Spinal cord (tissue), 10 donors: ENCODE results near the gene C9orf40. TPM values are rescaled to one million over a fixed set of nuclear protein-coding genes. Genes with fewer than 3 reads are reported as not detected.

Experiments used
- DNase-seq, 6 donors: peaks; one replicate each; pipeline versions ENCODE4 v3.0.0 to v3.0.0-alpha.2; 2013 to 2015; ENCODE audit warnings: low spot score in 6 of 6, low read depth in 4 of 6
- H3K27ac ChIP-seq: one replicate; pipeline ENCODE4 v1.5.1; 2013; ENCODE audit warnings: low read depth, low read length, control low read depth
- H3K27me3 ChIP-seq: one replicate; pipeline ENCODE4 v1.6.1; 2013; ENCODE audit warnings: low read length; ENCODE audit not compliant: control insufficient read depth, insufficient read depth
- H3K36me3 ChIP-seq: one replicate; pipeline ENCODE4 v1.6.1; 2013; ENCODE audit warnings: low read length; ENCODE audit not compliant: control insufficient read depth, insufficient read depth
- H3K4me1 ChIP-seq: one replicate; pipeline ENCODE4 v1.6.1; 2013; ENCODE audit warnings: low read length; ENCODE audit not compliant: control insufficient read depth, insufficient read depth
- H3K4me3 ChIP-seq: one replicate; pipeline ENCODE4 v1.5.1; 2013; ENCODE audit warnings: low read depth, low read length, control low read depth
- H3K9me3 ChIP-seq: one replicate; pipeline ENCODE4 v1.6.1; 2013; ENCODE audit warnings: low read length; ENCODE audit not compliant: control insufficient read depth, insufficient read depth
- WGBS: methylation state at CpG from one replicate; pipeline ENCODE4 v1.1.5; 2013; ENCODE audit warnings: missing lambda C conversion rate; ENCODE audit not compliant: insufficient coverage; 5-methylcytosine and 5-hydroxymethylcytosine counted together
- polyA plus RNA-seq, 2 donors: library from polyadenylated mRNA; unstranded; fragments of 120-200 nt; gene quantifications; one replicate each; pipeline ENCODE4 v1.2.1, GENCODE V29; 2013; ENCODE audit not compliant: insufficient read length in 2 of 2
- total RNA-seq, 2 donors: library from RNA; depleted of rRNA in 1 of 2; stranded (reverse); fragments of 120-200 nt in 1 of 2; fragments of >200 nt in 1 of 2; gene quantifications; one replicate each; pipeline versions ENCODE4 v1.2.3 to v1.2.4, GENCODE V29; 2013 to 2014
- donor health status: healthy.

The C9orf40 gene
- total and polyA plus RNA-seq, 4 donors = 4.6 to 19.4 (median 11.6) TPM

DNA sequence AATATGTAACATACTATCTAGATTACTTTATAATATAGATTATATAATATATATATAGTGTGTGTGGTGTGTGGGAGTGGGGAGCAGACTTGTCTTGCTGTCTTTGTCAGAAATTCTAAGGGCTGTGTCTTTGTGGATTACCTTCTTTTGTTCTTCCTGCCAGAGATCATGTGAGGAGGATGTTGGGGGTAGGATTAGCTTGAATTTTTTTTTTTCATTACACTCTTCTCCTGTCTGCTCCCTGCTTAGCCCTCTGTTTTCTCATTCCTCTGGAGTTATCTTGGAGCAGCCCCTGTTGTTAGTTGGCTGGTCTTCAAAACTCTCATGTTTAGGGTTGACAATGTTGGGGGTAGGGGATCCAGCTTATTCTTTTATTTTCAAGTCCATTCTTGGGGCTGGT, 21.0 kb upstream of the C9orf40 start:
- no peak for DNase-seq
- Histone ChIP-seq H3K36me3 (no peaks in the 10 kb centered on the region), H3K9me3 (peaks cover 6% of the 10 kb centered on the region), H3K27ac (no peak overlapping the region), H3K4me3 (no peak overlapping the region), H3K4me1 (no peaks in the 10 kb centered on the region), H3K27me3 (no peaks in the 10 kb centered on the region)

- no peaks in the 10 kb centered on the region for H3K27me3 ChIP-seq
- no peak overlapping the region for H3K4me3 ChIP-seq
- no peak for DNase-seq
- no peaks in the 10 kb centered on the region for H3K36me3 ChIP-seq
- no CpG with 5 or more reads among the region's 2 CpGs for WGBS
- H3K9me3 ChIP-seq = peaks cover 5% of the 10 kb centered on the region
- H3K4me1 ChIP-seq = no peaks in the 10 kb centered on the region
- no peak overlapping the region for H3K27ac ChIP-seq
Measured at GRCh38 chr9:74963056-74963455, 10.3 kb upstream of the C9orf40 start.

GRCh38 chr9:74961496-74961895, 8.8 kb upstream of the C9orf40 start:
- DNase-seq = no peak
- no peaks in the 10 kb centered on the region for H3K36me3 ChIP-seq
- no peaks in the 10 kb centered on the region for H3K4me1 ChIP-seq
- no CpG with 5 or more reads among the region's 1 CpG for WGBS
- no peak overlapping the region for H3K4me3 ChIP-seq
- no peak overlapping the region for H3K27ac ChIP-seq
- H3K27me3 ChIP-seq = no peaks in the 10 kb centered on the region
- H3K9me3 ChIP-seq = peaks cover 5% of the 10 kb centered on the region

GRCh38 chr9:74960561-74960960, 7.8 kb upstream of the C9orf40 start:
- Histone ChIP-seq H3K9me3 (peaks cover 5% of the 10 kb centered on the region), H3K4me3 (no peak overlapping the region), H3K27ac (no peak overlapping the region), H3K4me1 (no peaks in the 10 kb centered on the region), H3K36me3 (no peaks in the 10 kb centered on the region), H3K27me3 (no peaks in the 10 kb centered on the region)
- WGBS = no CpG with 5 or more reads among the region's 2 CpGs
- no peak for DNase-seq

GRCh38 chr9:74958587-74958986, 5.9 kb upstream of the C9orf40 start:
- Histone ChIP-seq H3K36me3 (no peaks in the 10 kb centered on the region), H3K9me3 (peaks cover 5% of the 10 kb centered on the region), H3K27ac (no peak overlapping the region), H3K4me1 (no peaks in the 10 kb centered on the region), H3K27me3 (no peaks in the 10 kb centered on the region), H3K4me3 (no peak overlapping the region)
- DNase-seq = no peak

GRCh38 chr9:74953235-74953751, 581 bp upstream of the C9orf40 start:
- peak overlapping the region; percentile 63 for H3K4me3 ChIP-seq
- 73% methylated on average over 3 of the region's 8 CpGs for WGBS
- DNase-seq = peak in 4 of 6 donors; percentile 2 to 47 (median 9)
- H3K4me1 ChIP-seq = peaks cover 10% of the 10 kb centered on the region
- no peaks in the 10 kb centered on the region for H3K36me3 ChIP-seq
- H3K9me3 ChIP-seq = no peaks in the 10 kb centered on the region
- H3K27me3 ChIP-seq = no peaks in the 10 kb centered on the region
- H3K27ac ChIP-seq = peak overlapping the region; percentile 90

- no peaks in the 10 kb centered on the region for H3K36me3 ChIP-seq
- H3K27me3 ChIP-seq = no peaks in the 10 kb centered on the region
- H3K9me3 ChIP-seq = no peaks in the 10 kb centered on the region
- DNase-seq = peak; percentile 20 to 81 (median 37)
- H3K4me1 ChIP-seq = peaks cover 10% of the 10 kb centered on the region
- peak overlapping the region; percentile 84 for H3K4me3 ChIP-seq
- WGBS = 0% methylated on average over 22 of the region's 30 CpGs
- H3K27ac ChIP-seq = peak overlapping the region; percentile 87
Measured at GRCh38 chr9:74951725-74952151, 974 bp downstream of the C9orf40 start.

DNA sequence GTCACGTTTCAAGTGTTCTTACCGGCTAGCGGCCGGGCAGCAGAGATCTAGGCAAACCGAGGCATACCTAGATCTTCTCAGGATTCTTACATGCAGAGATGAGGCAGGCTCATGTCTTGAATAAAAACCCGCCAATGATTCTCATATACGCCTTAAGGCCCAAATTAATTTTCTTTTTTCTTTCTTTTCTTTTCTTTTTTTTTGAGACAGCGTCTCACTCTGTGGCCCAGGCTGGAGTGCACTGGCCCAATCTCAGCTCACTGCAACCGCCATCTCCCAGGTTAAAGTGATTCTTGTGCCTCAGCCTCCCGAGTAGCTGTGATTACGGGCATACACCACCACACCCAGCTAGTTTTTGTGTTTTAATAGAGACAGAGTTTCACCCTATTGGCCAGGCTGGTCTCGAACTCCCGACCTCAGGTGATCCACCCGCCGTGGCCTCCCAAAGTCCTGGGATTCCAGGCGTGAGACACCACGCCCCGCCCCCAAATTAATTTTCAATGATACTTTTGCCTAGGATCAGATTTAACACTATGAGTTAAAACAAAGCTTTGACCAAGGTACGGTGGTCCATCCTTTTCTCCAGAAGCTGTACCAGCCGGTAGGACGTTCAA, 1.5 kb downstream of the C9orf40 start:
- no peaks in the 10 kb centered on the region for H3K27me3 ChIP-seq
- peak overlapping the region; percentile 87 for H3K27ac ChIP-seq
- H3K4me1 ChIP-seq = peaks cover 10% of the 10 kb centered on the region
- peak overlapping the region; percentile 84 for H3K4me3 ChIP-seq
- H3K36me3 ChIP-seq = no peaks in the 10 kb centered on the region
- no peak for DNase-seq
- H3K9me3 ChIP-seq = no peaks in the 10 kb centered on the region
- WGBS = 67% methylated on average over 15 of the region's 21 CpGs

DNA sequence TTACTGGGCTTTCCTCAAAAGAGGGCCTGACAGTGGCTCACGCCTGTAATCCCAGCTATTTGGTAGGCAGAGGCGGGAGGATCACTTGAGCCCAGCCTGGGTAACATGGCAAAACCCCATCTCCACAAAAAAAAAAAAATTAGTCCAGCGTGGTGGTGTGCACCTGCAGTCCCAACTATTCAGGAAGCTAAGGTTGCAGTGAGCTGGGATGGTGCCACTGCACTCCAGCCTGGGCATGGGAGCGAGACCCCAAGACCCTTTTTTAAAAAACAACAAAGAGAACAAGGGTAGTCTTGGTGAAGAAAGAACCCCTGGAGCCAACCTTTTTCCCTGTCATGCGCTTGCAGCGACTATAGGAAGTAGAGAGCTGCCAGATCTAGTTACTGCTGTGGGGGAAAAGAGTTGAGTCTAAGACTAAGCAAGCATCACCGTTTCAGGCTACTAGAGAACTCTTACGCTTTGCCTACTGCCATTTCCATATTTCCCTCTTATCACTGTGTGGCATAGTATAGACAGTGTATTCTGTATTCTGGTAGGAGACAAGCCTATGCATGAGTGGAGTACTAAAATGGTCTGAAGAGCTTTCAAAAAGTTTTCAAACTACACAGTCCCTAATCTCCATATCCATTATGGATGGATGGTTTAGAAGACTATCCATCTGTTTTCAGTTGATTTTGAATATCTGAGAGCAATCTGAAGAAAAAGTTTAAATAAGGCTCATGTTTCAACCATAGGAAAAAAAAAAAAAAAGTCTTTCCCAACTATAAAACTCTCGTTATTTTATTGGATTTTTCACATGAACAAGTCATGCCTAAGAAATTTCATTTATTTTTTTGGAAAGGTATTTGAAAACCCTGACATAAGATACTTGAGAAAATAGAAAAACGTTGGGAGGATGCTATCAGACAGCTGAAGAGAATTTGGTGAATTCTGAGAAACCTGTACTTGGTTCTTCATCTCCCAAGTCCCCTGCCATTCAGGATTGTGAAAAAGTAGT, 2.6 kb downstream of the C9orf40 start:
- no peaks in the 10 kb centered on the region for H3K36me3 ChIP-seq
- no peaks in the 10 kb centered on the region for H3K27me3 ChIP-seq
- H3K27ac ChIP-seq = no peak overlapping the region
- no peaks in the 10 kb centered on the region for H3K9me3 ChIP-seq
- H3K4me1 ChIP-seq = peaks cover 10% of the 10 kb centered on the region
- no peak overlapping the region for H3K4me3 ChIP-seq
- WGBS = no CpG with 5 or more reads among the region's 10 CpGs
- peak in 1 of 6 donors; percentile 15 for DNase-seq
